Activated CD8-positive, alpha-beta T cell treated with anti-CD3 and anti-CD28 coated beads, Interleukin-2, amount 10 ng/mL, durations not matched to agents 7 days and 5 days (primary cell): ENCODE results near the gene SREBF1. TPM values are rescaled to one million over a fixed set of nuclear protein-coding genes. Genes with fewer than 3 reads are reported as not detected.
A peak's percentile ranks its signal among the peaks of the same experiment; 100 is the strongest.

Experiments used
- ATAC-seq: fragments of 150-1000 bp; cut with Tn5 transposase; one replicate; pipeline ENCODE4 v1.10.0; 2021; ENCODE audit warnings: moderate library complexity
- CTCF ChIA-PET: fragments of 350-600 bp; sonication (Branson Sonifier 250); formaldehyde crosslinking; loops from one replicate; lab custom pipeline; 2021; ENCODE audit warnings: antibody characterized with exemption; lab: Charles Lee
- POLR2A ChIA-PET: fragments of 350-600 bp; sonication (Branson Sonifier 250); formaldehyde crosslinking; loops from one replicate; lab custom pipeline; 2021; ENCODE audit warnings: antibody characterized with exemption; lab: Charles Lee
- DNase-seq: peaks from one replicate; pipeline ENCODE4 v3.0.0-alpha.2; 2020
- H3K27ac Mint-ChIP-seq: one replicate; pipeline ENCODE4 v1.8.0; 2021; ENCODE audit warnings: mild to moderate bottlenecking, mixed read lengths
- H3K27me3 Mint-ChIP-seq: one replicate; pipeline ENCODE4 v1.8.0; 2021; ENCODE audit warnings: low read depth, mixed read lengths
- H3K36me3 Mint-ChIP-seq: one replicate; pipeline ENCODE4 v1.8.0; 2021; ENCODE audit warnings: low read depth, mixed read lengths
- H3K4me1 Mint-ChIP-seq: one replicate; pipeline ENCODE4 v1.8.0; 2021; ENCODE audit warnings: low read depth, mixed read lengths
- H3K4me3 Mint-ChIP-seq: one replicate; pipeline ENCODE4 v1.8.0; 2021; ENCODE audit warnings: mild to moderate bottlenecking, mixed read lengths
- H3K9me3 Mint-ChIP-seq: one replicate; pipeline ENCODE4 v1.8.0; 2022; ENCODE audit warnings: mixed read lengths; ENCODE audit not compliant: insufficient read depth
- total RNA-seq, 2 experiments: library from RNA; stranded (reverse); gene quantifications; one replicate each; pipeline ENCODE4 v1.2.3, GENCODE V29; 2021

SREBF1 gene
- total RNA-seq, 2 experiments from 2014 or later = 212 to 254 TPM

GRCh38 chr17:17830269-17830567 is 6.6 kb downstream of the SREBF1 start:
- H3K9me3 Mint-ChIP-seq = no peaks in the 10 kb centered on the region
- no peak for ATAC-seq
- peaks cover 79% of the 10 kb centered on the region for H3K4me1 Mint-ChIP-seq
- H3K27me3 Mint-ChIP-seq = no peaks in the 10 kb centered on the region
- no peak overlapping the region for H3K27ac Mint-ChIP-seq
- no peak overlapping the region for H3K4me3 Mint-ChIP-seq
- peaks cover 51% of the 10 kb centered on the region for H3K36me3 Mint-ChIP-seq
- ChIA-PET CTCF (interaction anchor here (1.2 kb wide), 1 partner anchor 45 kb away, joined by 3 read pairs; no protein-coding TSS in a partner anchor), POLR2A (interaction anchor here (0.9 kb wide), 1 partner anchor 19 kb away, joined by 4 read pairs; no protein-coding TSS in a partner anchor)
- no peak for DNase-seq

DNA sequence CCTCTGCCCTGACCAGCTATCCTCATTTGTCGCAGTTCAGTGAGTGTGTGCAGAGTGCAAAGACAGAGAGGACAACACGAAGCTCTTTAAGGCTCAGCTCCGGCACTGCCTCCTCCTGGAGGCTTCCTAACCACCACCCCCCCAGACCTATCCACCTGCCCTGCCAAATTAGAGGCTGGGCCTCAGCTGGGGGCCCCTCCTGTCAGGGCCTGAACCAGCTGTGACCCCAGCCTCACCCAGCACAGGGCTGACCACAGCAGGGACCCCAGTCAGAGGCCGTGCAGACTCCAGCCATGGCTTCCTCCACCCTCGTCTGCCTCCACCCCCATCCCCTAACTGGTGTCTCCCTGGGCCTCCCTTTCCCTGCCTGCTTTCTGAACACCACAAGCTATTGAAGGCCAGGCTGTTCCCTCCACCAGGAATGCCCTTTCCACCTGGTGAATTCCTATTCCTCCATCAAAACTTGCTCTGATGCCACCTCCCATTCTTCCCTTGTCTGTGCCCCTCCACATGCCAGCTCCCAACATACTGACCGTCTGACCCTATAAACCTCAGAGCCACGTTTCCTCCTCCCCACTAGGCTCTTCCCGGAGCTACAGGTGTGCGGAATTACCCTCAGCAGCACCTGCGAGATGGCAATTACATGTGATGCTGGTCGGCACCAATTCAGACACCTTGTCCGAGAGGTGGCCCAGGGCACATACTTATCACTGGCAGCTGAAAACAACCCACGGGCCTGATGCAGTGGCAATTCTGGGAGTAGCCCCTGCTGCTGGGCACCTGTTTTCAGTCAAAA is 8.8 kb downstream of the SREBF1 start:
- ATAC-seq (no peak), DNase-seq (no peak)
- Mint-ChIP-seq H3K36me3 (peaks cover 37% of the 10 kb centered on the region), H3K4me3 (no peak overlapping the region), H3K27ac (peak overlapping the region; percentile 67), H3K27me3 (no peaks in the 10 kb centered on the region), H3K4me1 (peaks cover 75% of the 10 kb centered on the region), H3K9me3 (no peaks in the 10 kb centered on the region)
- POLR2A ChIA-PET = interaction anchor here (0.7 to 6.9 kb wide), 2 partner anchors 9 to 18 kb away, joined by 3 to 76 read pairs; partner anchors contain the start of gene SREBF1
- CTCF ChIA-PET = interaction anchor here (0.7 to 1.3 kb wide), 4 partner anchors 8 to 32 kb away, joined by 3 to 4 read pairs (median 3); no protein-coding TSS in a partner anchor

DNA sequence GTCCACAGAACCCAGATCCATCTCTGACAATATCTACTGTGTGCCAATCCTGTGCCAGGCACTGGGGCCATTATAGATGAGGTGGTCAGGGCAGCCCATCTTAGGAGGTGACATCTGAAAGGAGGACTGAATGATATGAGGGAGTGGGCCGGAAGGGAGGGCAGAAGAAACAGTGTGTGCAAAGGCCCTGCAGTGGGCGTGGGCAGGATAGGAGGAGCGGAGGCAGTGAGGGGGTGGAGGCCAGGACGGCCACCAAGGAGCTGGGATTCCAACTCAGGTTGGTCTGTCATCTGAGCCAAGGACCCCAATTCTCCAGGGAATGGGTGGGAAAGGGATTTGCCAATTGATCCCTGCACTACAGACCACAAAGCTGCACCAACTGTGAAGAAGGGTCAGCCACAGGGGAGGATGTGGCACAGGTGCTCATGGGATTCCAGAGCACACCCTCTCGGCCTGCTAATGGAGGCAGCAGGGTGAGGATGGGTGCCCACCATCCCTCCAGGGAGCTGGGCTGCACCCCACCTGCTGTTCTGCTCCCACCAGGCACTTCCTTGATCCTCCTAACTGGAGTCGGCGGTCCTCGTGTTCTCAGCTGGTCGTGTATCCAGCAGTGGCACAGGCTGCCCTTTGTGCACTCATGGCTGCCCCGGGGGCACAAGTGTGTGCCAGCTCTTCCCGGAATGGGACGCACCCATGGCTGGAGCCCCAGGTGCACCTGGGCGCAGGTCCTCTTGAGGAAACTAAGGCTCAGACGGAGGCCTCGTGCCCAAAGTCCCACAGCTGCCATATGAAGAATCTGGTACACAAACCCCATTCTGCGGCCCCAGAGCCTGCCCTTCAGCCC is 9.6 kb downstream of the SREBF1 start:
- CTCF ChIA-PET = interaction anchor here (0.7 to 1.3 kb wide), 4 partner anchors 9 to 33 kb away, joined by 3 to 4 read pairs (median 3); no protein-coding TSS in a partner anchor
- H3K27me3 Mint-ChIP-seq = no peaks in the 10 kb centered on the region
- H3K36me3 Mint-ChIP-seq = peaks cover 43% of the 10 kb centered on the region
- H3K4me1 Mint-ChIP-seq = peaks cover 79% of the 10 kb centered on the region
- no peaks in the 10 kb centered on the region for H3K9me3 Mint-ChIP-seq
- H3K27ac Mint-ChIP-seq = peak overlapping the region; percentile 91
- DNase-seq (no peak), ATAC-seq (no peak)
- POLR2A ChIA-PET = interaction anchor here (0.6 to 6.9 kb wide), 4 partner anchors 10 to 208 kb away, joined by 3 to 76 read pairs (median 3); partner anchors contain the start of gene SREBF1
- peak overlapping the region; percentile 58 for H3K4me3 Mint-ChIP-seq

DNA sequence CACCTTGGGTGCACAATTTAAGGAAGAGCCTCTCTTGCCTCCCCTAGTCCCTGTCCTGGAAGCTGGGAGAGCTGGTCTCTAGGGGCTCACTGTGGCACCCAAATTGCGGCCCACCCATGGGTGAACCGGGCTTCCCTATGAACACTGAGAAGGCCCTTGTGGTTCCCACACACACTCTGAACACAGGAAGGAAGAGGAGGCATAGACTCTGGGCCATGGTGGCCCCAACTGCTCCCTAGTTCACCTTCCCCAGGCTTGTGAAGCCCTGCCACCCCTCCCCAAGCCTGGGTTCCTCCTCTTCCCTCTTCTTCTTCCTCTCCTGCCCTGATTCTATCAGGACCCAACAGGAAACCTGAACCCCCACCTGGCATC is 10.5 kb downstream of the SREBF1 start:
- Mint-ChIP-seq H3K4me3 (peak overlapping the region; percentile 58), H3K4me1 (peaks cover 81% of the 10 kb centered on the region), H3K36me3 (peaks cover 45% of the 10 kb centered on the region), H3K27me3 (no peaks in the 10 kb centered on the region), H3K27ac (peak overlapping the region; percentile 91), H3K9me3 (no peaks in the 10 kb centered on the region)
- DNase-seq (no peak), ATAC-seq (peak; percentile 14)
- POLR2A ChIA-PET = interaction anchor here (1.0 to 6.9 kb wide), 3 partner anchors 8 to 30 kb away, joined by 3 to 76 read pairs (median 5); partner anchors contain the start of gene SREBF1
- CTCF ChIA-PET = interaction anchor here (1.3 kb wide), 1 partner anchor 23 kb away, joined by 3 read pairs; no protein-coding TSS in a partner anchor

DNA sequence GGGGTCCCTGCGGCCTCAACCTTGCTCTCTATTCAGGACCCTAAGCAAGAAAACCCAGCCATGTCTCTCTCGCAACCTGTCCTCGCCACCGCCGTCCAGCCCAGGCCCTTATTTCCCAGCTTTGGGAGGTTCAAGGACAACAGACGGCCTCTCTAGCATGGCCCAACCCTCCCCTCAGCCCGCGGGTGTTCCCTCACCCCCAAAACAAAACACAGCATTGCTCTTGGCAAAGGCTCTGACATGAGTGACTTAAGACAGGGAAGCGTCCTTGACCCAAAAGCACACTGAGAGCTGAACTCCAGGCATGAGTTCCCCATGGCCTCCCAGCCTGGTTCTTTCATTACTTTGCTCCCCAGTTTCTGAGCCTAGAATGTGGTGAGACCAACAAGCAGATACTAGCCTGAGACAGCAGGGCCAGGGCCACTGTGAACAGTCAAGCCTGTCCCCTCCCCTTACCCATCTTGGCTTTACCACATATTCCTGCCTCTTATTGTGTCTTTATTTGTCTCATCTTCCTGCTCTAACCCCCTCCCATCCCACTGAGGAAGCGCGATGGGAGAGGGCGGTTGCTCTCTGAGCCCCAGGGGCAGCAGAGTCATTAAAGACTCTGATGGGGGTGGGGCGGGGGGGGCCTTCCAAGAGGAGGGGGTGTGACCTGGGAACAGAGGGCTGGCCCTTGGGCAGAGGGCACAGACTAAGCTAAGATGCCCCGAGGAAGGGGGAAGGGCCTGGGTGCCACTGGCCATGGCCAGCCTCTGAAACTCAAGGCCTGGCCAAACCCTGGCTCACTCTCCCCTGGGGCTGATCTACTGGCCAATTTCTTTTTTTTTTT is 11.8 kb downstream of the SREBF1 start:
- H3K9me3 Mint-ChIP-seq = no peaks in the 10 kb centered on the region
- DNase-seq = no peak
- H3K4me3 Mint-ChIP-seq = peak overlapping the region; percentile 78
- ChIA-PET POLR2A (interaction anchor here (1.7 to 6.9 kb wide), 2 partner anchors 9 to 12 kb away, joined by 4 to 76 read pairs; partner anchors contain the start of gene SREBF1), CTCF (no interaction called here)
- H3K27me3 Mint-ChIP-seq = no peaks in the 10 kb centered on the region
- ATAC-seq = no peak
- H3K36me3 Mint-ChIP-seq = peaks cover 49% of the 10 kb centered on the region
- H3K4me1 Mint-ChIP-seq = peaks cover 88% of the 10 kb centered on the region
- H3K27ac Mint-ChIP-seq = peak overlapping the region; percentile 91

- H3K27me3 Mint-ChIP-seq = no peaks in the 10 kb centered on the region
- H3K36me3 Mint-ChIP-seq = peaks cover 55% of the 10 kb centered on the region
- DNase-seq = peak; percentile 49
- H3K9me3 Mint-ChIP-seq = no peaks in the 10 kb centered on the region
- peak; percentile 4 for ATAC-seq
- POLR2A ChIA-PET = interaction anchor here (0.8 to 6.9 kb wide), 4 partner anchors 10 to 25 kb away, joined by 3 to 76 read pairs (median 20); partner anchors contain the start of gene SREBF1
- H3K4me3 Mint-ChIP-seq = peak overlapping the region; percentile 78
- peak overlapping the region; percentile 91 for H3K27ac Mint-ChIP-seq
- peaks cover 89% of the 10 kb centered on the region for H3K4me1 Mint-ChIP-seq
- CTCF ChIA-PET = interaction anchor here (1.0 kb wide), 2 partner anchors 10 to 12 kb away, joined by 3 read pairs; partner anchors contain the start of gene SREBF1
Observed at GRCh38 chr17:17824119-17824782, 12.5 kb downstream of the SREBF1 start.

DNA sequence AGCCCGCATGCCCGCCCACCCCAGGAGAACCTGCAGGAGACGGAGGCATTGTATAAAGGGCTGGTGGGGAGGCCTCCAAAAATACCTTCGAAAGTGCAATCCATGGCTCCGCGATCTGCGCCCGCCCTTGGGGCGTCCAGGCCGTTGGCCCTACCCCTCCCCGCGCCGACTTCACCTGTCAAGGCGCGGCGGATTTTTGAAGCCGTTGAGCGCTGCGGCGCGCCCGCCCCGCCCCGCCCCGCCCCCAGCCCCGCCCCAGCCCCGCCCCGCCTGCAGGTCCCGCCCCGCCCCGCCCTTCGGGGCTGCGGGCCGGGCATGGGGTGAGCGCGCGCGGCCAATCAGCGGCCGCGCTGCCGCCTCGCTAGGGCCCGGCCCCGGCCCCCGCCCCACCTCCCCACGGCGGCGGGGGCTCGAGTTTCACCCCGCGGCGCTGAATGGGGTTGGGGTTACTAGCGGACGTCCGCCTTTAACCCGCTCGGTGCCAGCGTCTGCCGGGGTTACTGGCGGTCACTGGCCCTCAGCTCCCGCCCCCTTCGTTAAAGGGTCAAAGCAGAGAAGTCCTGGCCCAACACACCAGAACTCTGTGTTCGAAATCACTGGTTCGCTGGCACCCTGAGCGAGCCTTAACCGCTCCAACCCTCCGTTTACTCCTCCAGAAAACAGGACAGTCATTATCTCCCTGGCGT is 13.2 kb downstream of the SREBF1 start:
- DNase-seq = peak; percentile 90
- CTCF ChIA-PET = interaction anchor here (1.0 to 3.7 kb wide), 3 partner anchors 11 to 13 kb away, joined by 3 to 24 read pairs (median 3); partner anchors contain the start of gene SREBF1
- POLR2A ChIA-PET = interaction anchor here (0.8 to 6.9 kb wide), 4 partner anchors 11 to 26 kb away, joined by 3 to 76 read pairs (median 20); partner anchors contain the start of gene SREBF1
- Mint-ChIP-seq H3K27ac (peak overlapping the region; percentile 91), H3K36me3 (peaks cover 61% of the 10 kb centered on the region), H3K4me3 (peak overlapping the region; percentile 83), H3K9me3 (no peaks in the 10 kb centered on the region), H3K4me1 (peaks cover 92% of the 10 kb centered on the region), H3K27me3 (no peaks in the 10 kb centered on the region)
- peak; percentile 84 for ATAC-seq

DNA sequence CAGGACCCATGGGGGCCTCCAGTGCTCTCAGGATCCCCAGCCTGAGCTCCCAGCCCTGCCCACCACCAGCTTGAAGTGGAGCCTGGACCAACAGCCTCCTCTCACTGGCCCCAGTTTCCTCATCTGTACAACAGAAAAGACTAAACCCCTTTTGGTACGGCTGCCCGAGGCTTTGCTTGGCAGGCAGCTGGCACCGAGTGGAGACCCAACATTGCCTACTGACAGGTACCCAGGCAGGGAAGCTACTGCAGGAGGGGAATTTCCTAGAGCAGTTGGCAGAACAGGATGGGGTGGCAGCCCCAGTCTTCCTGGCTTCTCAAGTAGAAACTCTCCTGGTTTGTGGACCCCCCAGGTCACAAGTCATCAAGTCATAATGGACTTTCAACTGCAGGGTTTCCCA is 14.2 kb downstream of the SREBF1 start:
- Mint-ChIP-seq H3K27ac (peak overlapping the region; percentile 81), H3K4me1 (peaks cover 88% of the 10 kb centered on the region), H3K36me3 (peaks cover 66% of the 10 kb centered on the region), H3K27me3 (no peaks in the 10 kb centered on the region), H3K9me3 (no peaks in the 10 kb centered on the region), H3K4me3 (peak overlapping the region; percentile 83)
- no peak for ATAC-seq
- DNase-seq = no peak
- ChIA-PET POLR2A (interaction anchor here (1.9 to 6.9 kb wide), 4 partner anchors 10 to 32 kb away, joined by 5 to 76 read pairs (median 22); partner anchors contain the start of gene SREBF1), CTCF (interaction anchor here (1.1 to 3.7 kb wide), 6 partner anchors 10 to 38 kb away, joined by 4 to 24 read pairs (median 6); no protein-coding TSS in a partner anchor)

- Mint-ChIP-seq H3K4me3 (peak overlapping the region; percentile 83), H3K27ac (peak overlapping the region; percentile 81), H3K4me1 (peaks cover 84% of the 10 kb centered on the region), H3K9me3 (no peaks in the 10 kb centered on the region), H3K36me3 (peaks cover 69% of the 10 kb centered on the region), H3K27me3 (no peaks in the 10 kb centered on the region)
- DNase-seq (no peak), ATAC-seq (no peak)
- ChIA-PET CTCF (interaction anchor here (1.1 to 3.7 kb wide), 6 partner anchors 10 to 39 kb away, joined by 4 to 24 read pairs (median 6); no protein-coding TSS in a partner anchor), POLR2A (interaction anchor here (1.9 to 6.9 kb wide), 4 partner anchors 9 to 32 kb away, joined by 5 to 76 read pairs (median 22); partner anchors contain the start of gene SREBF1)
Observed at GRCh38 chr17:17822189-17822588, 14.6 kb downstream of the SREBF1 start.
